ENCODE data around the gene ZNF45. TPM values are rescaled to one million over a fixed set of nuclear protein-coding genes. Genes with fewer than 3 reads are reported as not detected.
A peak's percentile ranks its signal among the peaks of the same experiment; 100 is the strongest.

ZNF45 gene
- total and polyA plus RNA-seq, 10 donors = 3.9 to 24.5 (median 14.7) TPM

DNA sequence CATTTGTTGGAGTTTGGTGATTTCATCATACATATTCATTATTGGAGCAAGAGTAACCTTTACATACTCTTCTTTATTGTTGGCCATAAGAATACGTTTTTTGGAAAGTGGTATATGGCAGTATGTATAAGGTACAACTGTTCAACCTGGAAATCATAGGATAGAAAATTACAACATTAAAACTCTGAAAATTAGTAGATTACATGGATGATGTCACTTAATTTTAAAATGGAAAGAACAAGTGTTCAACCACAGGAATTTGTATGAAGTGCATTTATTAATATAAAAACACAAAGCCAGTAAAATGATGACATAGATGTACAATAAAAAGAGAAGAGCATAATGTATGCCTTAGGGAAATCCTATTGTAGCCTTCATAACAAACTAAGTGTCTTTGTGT lies 41.6 kb upstream of the ZNF45 start:
- intact Hi-C loops (cut with DNase I; ENCODE audit: low total_unique reads) = no loop called here
- TF ChIP-seq, protein P1, sequence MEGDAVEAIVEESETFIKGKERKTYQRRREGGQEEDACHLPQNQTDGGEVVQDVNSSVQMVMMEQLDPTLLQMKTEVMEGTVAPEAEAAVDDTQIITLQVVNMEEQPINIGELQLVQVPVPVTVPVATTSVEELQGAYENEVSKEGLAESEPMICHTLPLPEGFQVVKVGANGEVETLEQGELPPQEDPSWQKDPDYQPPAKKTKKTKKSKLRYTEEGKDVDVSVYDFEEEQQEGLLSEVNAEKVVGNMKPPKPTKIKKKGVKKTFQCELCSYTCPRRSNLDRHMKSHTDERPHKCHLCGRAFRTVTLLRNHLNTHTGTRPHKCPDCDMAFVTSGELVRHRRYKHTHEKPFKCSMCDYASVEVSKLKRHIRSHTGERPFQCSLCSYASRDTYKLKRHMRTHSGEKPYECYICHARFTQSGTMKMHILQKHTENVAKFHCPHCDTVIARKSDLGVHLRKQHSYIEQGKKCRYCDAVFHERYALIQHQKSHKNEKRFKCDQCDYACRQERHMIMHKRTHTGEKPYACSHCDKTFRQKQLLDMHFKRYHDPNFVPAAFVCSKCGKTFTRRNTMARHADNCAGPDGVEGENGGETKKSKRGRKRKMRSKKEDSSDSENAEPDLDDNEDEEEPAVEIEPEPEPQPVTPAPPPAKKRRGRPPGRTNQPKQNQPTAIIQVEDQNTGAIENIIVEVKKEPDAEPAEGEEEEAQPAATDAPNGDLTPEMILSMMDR (IDR thresholded peaks at IDR 0.05 in 8 of 11, conservative IDR thresholded peaks at IDR 0.05 in 3 of 11) = no peak
- TF ChIP-seq POLR2AphosphoS5 (IDR thresholded peaks at IDR 0.05) (no peak), POLR2A (IDR thresholded peaks at IDR 0.05) (no peak)
- no peaks in the 10 kb centered on the region for H3K27me3 ChIP-seq (replicated peaks in 1 of 7)
- H3K36me3 ChIP-seq = no peaks in the 10 kb centered on the region
- no peak for DNase-seq
- H3K4me3 ChIP-seq = no peak overlapping the region
- no peak overlapping the region for H3K27ac ChIP-seq
- H3K4me1 ChIP-seq = no peaks in the 10 kb centered on the region
- peaks cover 11 to 100% (median 98%) of the 10 kb centered on the region in 8 donors for H3K9me3 ChIP-seq
- 79 to 91% (median 89%) methylated on average over 1 of the region's 1 CpG for WGBS, 5 donors

DNA sequence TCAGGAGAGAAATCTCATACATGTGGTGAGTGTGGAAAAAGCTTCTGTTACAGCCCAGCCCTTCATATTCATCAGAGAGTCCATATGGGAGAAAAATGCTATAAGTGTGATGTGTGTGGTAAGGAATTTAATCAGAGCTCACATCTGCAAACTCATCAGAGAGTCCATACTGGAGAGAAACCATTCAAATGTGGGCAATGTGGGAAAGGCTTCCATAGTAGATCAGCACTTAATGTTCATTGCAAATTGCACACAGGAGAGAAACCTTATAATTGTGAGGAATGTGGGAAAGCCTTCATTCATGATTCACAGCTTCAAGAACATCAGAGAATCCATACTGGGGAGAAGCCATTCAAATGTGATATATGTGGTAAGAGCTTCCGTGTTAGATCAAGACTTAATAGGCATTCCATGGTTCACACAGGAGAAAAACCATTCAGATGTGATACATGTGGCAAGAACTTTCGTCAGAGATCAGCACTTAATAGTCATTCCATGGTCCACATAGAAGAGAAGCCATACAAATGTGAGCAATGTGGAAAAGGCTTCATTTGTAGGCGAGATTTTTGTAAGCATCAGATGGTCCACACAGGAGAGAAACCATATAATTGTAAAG lies 31.1 kb upstream of the ZNF45 start:
- Histone ChIP-seq H3K36me3 (peaks cover 16 to 89% (median 45%) of the 10 kb centered on the region in 6 donors), H3K4me3 (peak overlapping the region in 1 of 8 donors; percentile 13), H3K9me3 (peaks cover 21 to 100% (median 100%) of the 10 kb centered on the region in 8 donors), H3K27ac (no peak overlapping the region), H3K27me3 (replicated peaks in 1 of 7) (no peaks in the 10 kb centered on the region), H3K4me1 (no peaks in the 10 kb centered on the region)
- intact Hi-C loops (cut with DNase I; ENCODE audit: low total_unique reads) = no loop called here
- DNase-seq = no peak
- TF ChIP-seq POLR2AphosphoS5 (IDR thresholded peaks at IDR 0.05) = no peak
- TF ChIP-seq POLR2A (IDR thresholded peaks at IDR 0.05) = no peak
- TF ChIP-seq, protein P1 (IDR thresholded peaks at IDR 0.05 in 8 of 11, conservative IDR thresholded peaks at IDR 0.05 in 3 of 11) = no peak
- WGBS, 5 donors = 86 to 97% (median 91%) methylated on average over 3 of the region's 3 CpGs

DNA sequence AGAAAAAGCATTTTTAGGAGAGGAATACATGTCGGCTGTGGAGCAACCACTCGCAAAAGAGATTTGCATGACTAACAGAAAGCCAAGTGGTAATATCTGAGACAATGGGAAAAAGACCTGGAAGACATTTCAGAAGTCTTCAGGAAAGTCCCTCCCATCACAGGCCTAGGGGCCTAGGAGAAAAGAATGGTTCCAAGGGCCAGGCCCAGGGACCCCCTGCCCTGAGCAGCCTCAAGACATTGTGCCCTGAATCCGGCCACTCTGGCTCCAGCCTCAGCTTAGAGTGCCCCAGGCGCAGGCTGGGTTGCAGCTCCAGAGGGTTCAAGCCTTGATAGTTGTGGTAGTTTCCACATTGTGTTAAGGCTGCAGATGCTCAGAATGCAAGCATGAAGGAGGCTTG lies 25.3 kb upstream of the ZNF45 start:
- H3K27me3 ChIP-seq (replicated peaks in 1 of 7) = no peaks in the 10 kb centered on the region
- H3K36me3 ChIP-seq = peaks cover 6 to 80% (median 31%) of the 10 kb centered on the region in 6 donors
- no peaks in the 10 kb centered on the region for H3K4me1 ChIP-seq
- H3K27ac ChIP-seq = no peak overlapping the region
- DNase-seq = no peak
- 58 to 74% (median 71%) methylated on average over 3 to 4 of the region's 4 CpGs for WGBS, 5 donors
- peaks cover 25 to 100% (median 100%) of the 10 kb centered on the region in 8 donors for H3K9me3 ChIP-seq
- TF ChIP-seq, protein P1 (IDR thresholded peaks at IDR 0.05 in 8 of 11, conservative IDR thresholded peaks at IDR 0.05 in 3 of 11) = no peak
- TF ChIP-seq POLR2A (IDR thresholded peaks at IDR 0.05) (no peak), POLR2AphosphoS5 (IDR thresholded peaks at IDR 0.05) (no peak)
- no peak overlapping the region for H3K4me3 ChIP-seq
- intact Hi-C loops (cut with DNase I; ENCODE audit: low total_unique reads) = no loop called here

DNA sequence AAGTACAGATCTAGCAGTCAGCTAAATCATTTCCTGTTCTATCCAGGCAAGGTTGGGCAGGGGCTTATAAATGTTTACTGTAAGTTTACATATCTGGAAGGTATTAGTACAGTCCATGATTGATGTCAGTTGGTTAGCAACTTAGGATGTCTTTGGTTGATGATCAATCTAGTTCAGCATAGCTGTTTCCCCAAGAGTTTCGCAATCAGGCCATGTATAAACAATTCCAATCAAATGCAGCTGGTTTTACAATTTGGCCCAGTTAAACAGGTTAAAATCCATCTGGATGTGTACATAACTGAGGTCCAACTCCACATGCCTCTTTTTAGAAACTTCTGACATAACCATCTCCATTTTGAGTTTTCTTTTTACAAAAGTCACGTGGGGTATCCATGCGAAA lies 22.8 kb upstream of the ZNF45 start:
- intact Hi-C loops (cut with DNase I; ENCODE audit: low total_unique reads) = no loop called here
- 93 to 99% (median 97%) methylated on average over 3 of the region's 3 CpGs for WGBS, 5 donors
- peaks cover 19 to 100% (median 93%) of the 10 kb centered on the region in 8 donors for H3K9me3 ChIP-seq
- no peak overlapping the region for H3K27ac ChIP-seq
- no peak overlapping the region for H3K4me3 ChIP-seq
- no peak for DNase-seq
- TF ChIP-seq POLR2AphosphoS5 (IDR thresholded peaks at IDR 0.05) = no peak
- no peak for TF ChIP-seq POLR2A (IDR thresholded peaks at IDR 0.05)
- TF ChIP-seq, protein P1 (IDR thresholded peaks at IDR 0.05 in 8 of 11, conservative IDR thresholded peaks at IDR 0.05 in 3 of 11) = no peak
- peaks cover 0 to 74% (median 14%) of the 10 kb centered on the region in 6 donors for H3K36me3 ChIP-seq
- H3K27me3 ChIP-seq (replicated peaks in 1 of 7) = no peaks in the 10 kb centered on the region
- no peaks in the 10 kb centered on the region for H3K4me1 ChIP-seq

All from spleen (tissue), 11 donors.